ENCODE measurements around the gene ADAMTSL3. TPM values are rescaled to one million over a fixed set of nuclear protein-coding genes. Genes with fewer than 3 reads are reported as not detected.

ADAMTSL3 gene
- total RNA-seq, 1 donor from 2014 or later = 0.41 TPM

DNA sequence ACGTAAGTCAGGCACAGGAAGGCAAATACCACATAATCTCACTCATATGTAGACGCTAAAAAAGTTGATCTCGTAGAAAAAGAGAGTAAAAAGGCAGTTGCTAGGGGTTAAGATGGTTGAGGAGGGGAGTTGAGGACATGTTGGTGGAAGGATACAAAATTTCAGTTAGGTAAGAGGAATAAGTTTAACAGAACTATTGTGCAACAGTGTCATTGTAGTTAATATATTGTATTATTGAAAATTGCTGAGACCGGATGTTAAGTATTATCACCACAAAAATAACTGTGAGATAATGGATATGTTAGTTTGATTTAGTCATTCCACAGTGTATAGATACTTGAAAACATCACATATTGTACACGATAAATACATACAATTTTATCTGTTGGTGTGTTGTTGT, 139.1 kb downstream of the ADAMTSL3 start:
- Mint-ChIP-seq H3K4me3 (no peak overlapping the region), H3K27me3 (ENCODE audit: insufficient read depth, low read depth) (no peaks in the 10 kb centered on the region), H3K9me3 (no peaks in the 10 kb centered on the region), H3K36me3 (no peaks in the 10 kb centered on the region), H3K4me1 (no peaks in the 10 kb centered on the region), H3K27ac (no peak overlapping the region)
- no peak overlapping the region for H3K9ac ChIP-seq
- no peaks in the 10 kb centered on the region for H4K20me1 ChIP-seq (ENCODE audit: low read depth)
- H3K4me1 ChIP-seq = no peaks in the 10 kb centered on the region
- no peaks in the 10 kb centered on the region for H3K79me2 ChIP-seq (ENCODE audit: low read depth)
- H3K4me3 ChIP-seq = no peak overlapping the region
- no peaks in the 10 kb centered on the region for H3K27me3 ChIP-seq
- H3F3A ChIP-seq (ENCODE audit: low read depth) = no peaks in the 10 kb centered on the region
- H3K9me3 ChIP-seq (ENCODE audit: low read depth) = no peaks in the 10 kb centered on the region
- H3K27ac ChIP-seq = no peak overlapping the region
- no peaks in the 10 kb centered on the region for H3K36me3 ChIP-seq
- no peak overlapping the region for H2AFZ ChIP-seq (replicated peaks)
- no peak for DNase-seq (ENCODE audit: low spot score)
- TF ChIP-seq EZH2phosphoT487 (IDR thresholded peaks at IDR 0.05) (no peak), EZH2 (IDR thresholded peaks at IDR 0.05) (no peak)
- TF ChIP-seq, protein P1, sequence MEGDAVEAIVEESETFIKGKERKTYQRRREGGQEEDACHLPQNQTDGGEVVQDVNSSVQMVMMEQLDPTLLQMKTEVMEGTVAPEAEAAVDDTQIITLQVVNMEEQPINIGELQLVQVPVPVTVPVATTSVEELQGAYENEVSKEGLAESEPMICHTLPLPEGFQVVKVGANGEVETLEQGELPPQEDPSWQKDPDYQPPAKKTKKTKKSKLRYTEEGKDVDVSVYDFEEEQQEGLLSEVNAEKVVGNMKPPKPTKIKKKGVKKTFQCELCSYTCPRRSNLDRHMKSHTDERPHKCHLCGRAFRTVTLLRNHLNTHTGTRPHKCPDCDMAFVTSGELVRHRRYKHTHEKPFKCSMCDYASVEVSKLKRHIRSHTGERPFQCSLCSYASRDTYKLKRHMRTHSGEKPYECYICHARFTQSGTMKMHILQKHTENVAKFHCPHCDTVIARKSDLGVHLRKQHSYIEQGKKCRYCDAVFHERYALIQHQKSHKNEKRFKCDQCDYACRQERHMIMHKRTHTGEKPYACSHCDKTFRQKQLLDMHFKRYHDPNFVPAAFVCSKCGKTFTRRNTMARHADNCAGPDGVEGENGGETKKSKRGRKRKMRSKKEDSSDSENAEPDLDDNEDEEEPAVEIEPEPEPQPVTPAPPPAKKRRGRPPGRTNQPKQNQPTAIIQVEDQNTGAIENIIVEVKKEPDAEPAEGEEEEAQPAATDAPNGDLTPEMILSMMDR (IDR thresholded peaks at IDR 0.05) = no peak
- H3K4me2 ChIP-seq = no peak overlapping the region

DNA sequence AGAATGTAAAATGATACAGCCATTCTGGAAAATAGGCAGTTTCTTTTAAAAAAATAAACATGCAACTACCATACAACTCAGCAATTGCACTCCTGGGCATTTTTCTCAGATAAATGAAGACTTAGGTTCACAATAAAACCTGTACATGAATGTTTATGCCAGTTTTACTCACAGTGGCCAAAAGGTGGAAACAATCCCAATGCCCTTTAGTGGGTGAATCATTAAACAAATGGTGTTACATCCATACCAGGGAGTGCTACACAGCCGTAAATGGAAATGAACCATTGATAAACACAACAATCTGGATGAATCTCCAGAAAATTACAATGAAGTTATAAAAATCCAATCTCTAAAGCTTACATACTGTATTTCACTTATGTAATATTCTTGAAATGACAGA, 140.3 kb downstream of the ADAMTSL3 start:
- no peaks in the 10 kb centered on the region for H3K79me2 ChIP-seq (ENCODE audit: low read depth)
- Mint-ChIP-seq H3K36me3 (no peaks in the 10 kb centered on the region), H3K27ac (no peak overlapping the region), H3K27me3 (ENCODE audit: insufficient read depth, low read depth) (no peaks in the 10 kb centered on the region), H3K4me3 (no peak overlapping the region), H3K4me1 (no peaks in the 10 kb centered on the region), H3K9me3 (no peaks in the 10 kb centered on the region)
- H3K27ac ChIP-seq = no peak overlapping the region
- no peaks in the 10 kb centered on the region for H3K27me3 ChIP-seq
- no peaks in the 10 kb centered on the region for H3F3A ChIP-seq (ENCODE audit: low read depth)
- H3K4me2 ChIP-seq = no peak overlapping the region
- H3K4me3 ChIP-seq = no peak overlapping the region
- no peaks in the 10 kb centered on the region for H4K20me1 ChIP-seq (ENCODE audit: low read depth)
- no peaks in the 10 kb centered on the region for H3K9me3 ChIP-seq (ENCODE audit: low read depth)
- DNase-seq (ENCODE audit: low spot score) = no peak
- H2AFZ ChIP-seq (replicated peaks) = no peak overlapping the region
- H3K9ac ChIP-seq = no peak overlapping the region
- no peaks in the 10 kb centered on the region for H3K36me3 ChIP-seq
- TF ChIP-seq EZH2phosphoT487 (IDR thresholded peaks at IDR 0.05) = no peak
- TF ChIP-seq EZH2 (IDR thresholded peaks at IDR 0.05) = no peak
- TF ChIP-seq, protein P1 (IDR thresholded peaks at IDR 0.05) = no peak
- H3K4me1 ChIP-seq = no peaks in the 10 kb centered on the region

DNA sequence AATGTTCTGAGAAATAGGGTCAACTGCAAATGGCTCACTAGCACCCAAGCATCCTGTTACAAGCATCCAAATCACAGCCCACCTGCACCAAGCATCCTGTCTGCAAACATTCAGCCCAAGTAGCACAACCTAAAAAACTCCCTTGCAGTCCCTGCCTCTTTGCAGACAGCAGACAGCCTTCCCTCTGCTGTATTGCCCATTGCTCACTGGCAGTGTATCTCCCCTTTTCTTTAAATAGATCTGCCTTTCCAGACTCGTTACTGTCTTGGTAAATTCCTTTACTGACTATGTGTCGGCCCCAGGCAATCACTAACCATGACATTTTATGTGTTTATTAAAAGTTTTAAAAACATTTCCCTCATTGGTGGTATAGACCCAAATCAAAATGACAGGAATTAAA, 155.4 kb downstream of the ADAMTSL3 start:
- Histone ChIP-seq H3K9ac (no peak overlapping the region), H3K4me1 (no peaks in the 10 kb centered on the region), H3K27ac (no peak overlapping the region), H3K4me2 (no peak overlapping the region), H3K9me3 (ENCODE audit: low read depth) (peaks cover 4% of the 10 kb centered on the region), H2AFZ (replicated peaks) (no peak overlapping the region), H3K4me3 (no peak overlapping the region), H4K20me1 (ENCODE audit: low read depth) (no peaks in the 10 kb centered on the region), H3K79me2 (ENCODE audit: low read depth) (no peaks in the 10 kb centered on the region), H3F3A (ENCODE audit: low read depth) (no peaks in the 10 kb centered on the region), H3K27me3 (no peaks in the 10 kb centered on the region), H3K36me3 (no peaks in the 10 kb centered on the region)
- Mint-ChIP-seq H3K27ac (no peak overlapping the region), H3K9me3 (peaks cover 7% of the 10 kb centered on the region), H3K4me1 (no peaks in the 10 kb centered on the region), H3K36me3 (no peaks in the 10 kb centered on the region), H3K4me3 (no peak overlapping the region), H3K27me3 (ENCODE audit: insufficient read depth, low read depth) (peaks cover 2% of the 10 kb centered on the region)
- no peak for DNase-seq (ENCODE audit: low spot score)
- no peak for TF ChIP-seq EZH2 (IDR thresholded peaks at IDR 0.05)
- no peak for TF ChIP-seq EZH2phosphoT487 (IDR thresholded peaks at IDR 0.05)
- TF ChIP-seq, protein P1 (IDR thresholded peaks at IDR 0.05) = no peak
